ENCODE data around the gene RRAS2.
A peak's percentile ranks its signal among the peaks of the same experiment; 100 is the strongest.

RRAS2 gene

DNA sequence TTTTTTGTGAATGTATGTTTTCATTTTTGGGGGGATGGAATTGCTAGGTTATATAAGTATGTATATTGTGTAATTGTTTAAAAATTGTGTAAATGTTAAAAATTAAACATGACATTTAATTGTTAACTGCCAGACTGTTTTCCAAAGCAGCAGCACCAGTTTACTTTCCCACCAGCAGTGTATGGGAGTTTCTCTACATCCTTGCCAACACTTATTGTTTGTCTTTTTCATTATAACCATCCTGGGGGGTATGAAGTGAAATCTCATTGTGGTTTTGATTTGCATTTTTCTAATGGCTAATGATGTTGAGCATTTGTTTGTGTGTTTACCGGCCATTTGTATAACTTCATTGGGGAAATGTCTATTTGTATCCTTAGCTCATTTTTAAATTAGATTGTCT lies 31.7 kb upstream of the RRAS2 start:
- DNase-seq (ENCODE audit: low read depth): no peak
- H3K4me3 ChIP-seq (ENCODE audit: low read length): no peak overlapping the region
- TF ChIP-seq, protein P1, sequence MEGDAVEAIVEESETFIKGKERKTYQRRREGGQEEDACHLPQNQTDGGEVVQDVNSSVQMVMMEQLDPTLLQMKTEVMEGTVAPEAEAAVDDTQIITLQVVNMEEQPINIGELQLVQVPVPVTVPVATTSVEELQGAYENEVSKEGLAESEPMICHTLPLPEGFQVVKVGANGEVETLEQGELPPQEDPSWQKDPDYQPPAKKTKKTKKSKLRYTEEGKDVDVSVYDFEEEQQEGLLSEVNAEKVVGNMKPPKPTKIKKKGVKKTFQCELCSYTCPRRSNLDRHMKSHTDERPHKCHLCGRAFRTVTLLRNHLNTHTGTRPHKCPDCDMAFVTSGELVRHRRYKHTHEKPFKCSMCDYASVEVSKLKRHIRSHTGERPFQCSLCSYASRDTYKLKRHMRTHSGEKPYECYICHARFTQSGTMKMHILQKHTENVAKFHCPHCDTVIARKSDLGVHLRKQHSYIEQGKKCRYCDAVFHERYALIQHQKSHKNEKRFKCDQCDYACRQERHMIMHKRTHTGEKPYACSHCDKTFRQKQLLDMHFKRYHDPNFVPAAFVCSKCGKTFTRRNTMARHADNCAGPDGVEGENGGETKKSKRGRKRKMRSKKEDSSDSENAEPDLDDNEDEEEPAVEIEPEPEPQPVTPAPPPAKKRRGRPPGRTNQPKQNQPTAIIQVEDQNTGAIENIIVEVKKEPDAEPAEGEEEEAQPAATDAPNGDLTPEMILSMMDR (conservative IDR thresholded peaks at IDR 0.05; ENCODE audit: low read length): no peak

DNA sequence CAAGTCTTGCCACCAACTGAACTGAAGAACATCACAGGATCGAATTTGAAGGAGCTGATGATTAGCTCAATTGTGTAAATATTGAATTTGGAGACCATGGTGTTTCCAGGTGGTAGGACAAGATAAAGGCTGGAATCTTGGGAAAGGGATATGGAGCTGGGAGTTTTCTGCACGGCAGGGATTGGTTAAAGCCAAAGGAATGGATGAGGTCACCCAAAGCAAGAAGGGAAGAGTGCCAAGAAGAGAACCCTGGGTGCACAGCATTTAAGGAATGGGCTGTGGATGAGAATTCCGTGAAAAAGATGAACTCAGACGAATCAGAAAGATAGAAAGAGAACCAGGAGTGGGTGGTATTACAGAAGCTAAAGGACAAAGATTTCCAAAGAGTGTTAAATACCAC lies 29.4 kb upstream of the RRAS2 start:
- TF ChIP-seq, protein P1 (conservative IDR thresholded peaks at IDR 0.05; ENCODE audit: low read length): no peak
- no peak for DNase-seq (ENCODE audit: low read depth)
- no peak overlapping the region for H3K4me3 ChIP-seq (ENCODE audit: low read length)

DNA sequence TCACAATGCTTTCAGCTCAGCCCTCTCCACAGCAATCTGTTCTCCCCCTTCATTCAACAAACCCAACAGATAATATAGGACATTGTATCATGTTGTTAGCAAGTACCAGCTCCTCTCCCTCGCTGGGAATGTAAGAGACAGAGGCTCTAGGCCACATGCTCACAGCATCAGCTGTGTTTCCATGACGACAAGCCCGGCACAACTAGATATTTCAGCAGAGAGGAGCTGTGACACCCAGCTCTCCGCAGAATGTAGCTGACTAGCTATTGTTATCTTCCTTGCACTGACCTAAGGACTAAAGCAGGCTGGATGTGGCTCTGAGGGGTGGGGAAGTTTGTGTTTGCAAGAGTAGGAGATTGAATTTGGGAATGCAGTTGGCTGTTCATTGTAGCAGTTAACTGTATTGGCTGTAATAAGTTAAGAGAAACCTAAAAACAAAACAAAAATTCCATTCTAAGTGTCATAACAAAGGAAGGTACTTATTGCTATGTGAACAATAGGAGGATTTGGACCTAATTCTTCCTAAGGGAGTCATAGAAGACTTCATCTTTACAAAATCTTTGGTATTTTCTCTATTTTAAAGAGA lies 28.0 kb upstream of the RRAS2 start:
- DNase-seq (ENCODE audit: low read depth): peak; percentile 94
- TF ChIP-seq, protein P1 (conservative IDR thresholded peaks at IDR 0.05; ENCODE audit: low read length): no peak
- no peak overlapping the region for H3K4me3 ChIP-seq (ENCODE audit: low read length)

DNA sequence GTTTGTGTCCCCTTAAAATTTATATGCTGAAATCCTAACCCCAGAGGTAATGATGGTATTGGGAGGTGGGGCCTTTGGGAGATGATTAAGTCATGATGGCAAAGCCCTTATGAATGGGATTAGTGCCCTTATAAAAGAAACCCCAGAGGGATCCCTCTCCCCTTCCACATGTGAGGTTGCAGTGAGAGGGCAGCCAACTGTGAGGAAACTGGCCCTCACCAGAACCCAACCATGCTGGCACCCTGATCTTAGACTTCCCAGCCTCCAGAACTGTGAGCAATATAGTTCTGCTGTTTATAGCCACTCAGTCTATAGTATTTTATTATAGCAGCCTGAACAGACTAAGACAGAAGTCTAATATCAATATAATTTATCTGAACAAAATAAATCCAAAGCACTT lies 27.1 kb upstream of the RRAS2 start:
- TF ChIP-seq, protein P1 (conservative IDR thresholded peaks at IDR 0.05; ENCODE audit: low read length): no peak

DNA sequence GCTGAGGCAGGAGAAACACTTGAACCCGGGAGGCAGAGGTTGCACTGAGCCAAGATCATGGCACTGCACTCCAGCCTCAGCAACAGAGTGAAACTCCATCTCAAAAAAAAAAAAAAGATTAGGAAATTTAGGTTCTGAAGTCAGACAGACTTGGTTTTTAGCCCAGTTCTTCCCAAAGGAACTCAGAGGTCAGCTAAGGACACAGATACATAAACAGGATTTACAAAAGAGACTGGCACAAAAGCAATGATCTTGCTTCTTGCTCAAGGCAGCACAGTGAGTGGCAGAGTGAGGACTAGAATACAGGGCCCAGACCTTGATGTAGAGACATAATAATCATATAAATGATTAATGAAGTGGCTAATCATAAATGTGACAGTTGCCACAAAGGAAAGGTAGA lies 25.4 kb upstream of the RRAS2 start:
- peak; percentile 94 for DNase-seq (ENCODE audit: low read depth)
- no peak overlapping the region for H3K4me3 ChIP-seq (ENCODE audit: low read length)
- TF ChIP-seq, protein P1 (conservative IDR thresholded peaks at IDR 0.05; ENCODE audit: low read length): no peak

More for the DNA sequence above, 27.1 kb upstream of the RRAS2 start:
- no peak for DNase-seq (ENCODE audit: low read depth)
- H3K4me3 ChIP-seq (ENCODE audit: low read length): no peak overlapping the region

DNA sequence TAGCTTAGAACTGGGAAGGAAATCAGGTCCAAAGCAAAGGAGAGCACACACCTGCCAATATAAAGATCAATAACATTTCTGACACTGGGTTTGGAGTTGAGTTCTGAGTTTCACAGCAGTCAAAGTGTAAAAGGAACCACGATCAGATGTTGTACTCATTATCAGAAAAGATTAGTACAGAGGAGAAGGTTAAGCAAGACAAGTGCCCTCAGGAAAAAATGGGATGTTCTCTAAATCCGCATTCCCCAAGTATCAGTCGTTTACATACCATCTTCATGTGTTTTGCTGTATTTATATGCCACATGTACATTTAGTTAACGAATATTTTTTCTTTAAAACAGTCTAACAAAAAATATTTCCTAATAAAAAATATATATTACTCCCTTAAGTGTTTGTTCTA lies 23.0 kb upstream of the RRAS2 start:
- H3K4me3 ChIP-seq (ENCODE audit: low read length): no peak overlapping the region
- no peak for DNase-seq (ENCODE audit: low read depth)
- TF ChIP-seq, protein P1 (conservative IDR thresholded peaks at IDR 0.05; ENCODE audit: low read length): no peak

DNA sequence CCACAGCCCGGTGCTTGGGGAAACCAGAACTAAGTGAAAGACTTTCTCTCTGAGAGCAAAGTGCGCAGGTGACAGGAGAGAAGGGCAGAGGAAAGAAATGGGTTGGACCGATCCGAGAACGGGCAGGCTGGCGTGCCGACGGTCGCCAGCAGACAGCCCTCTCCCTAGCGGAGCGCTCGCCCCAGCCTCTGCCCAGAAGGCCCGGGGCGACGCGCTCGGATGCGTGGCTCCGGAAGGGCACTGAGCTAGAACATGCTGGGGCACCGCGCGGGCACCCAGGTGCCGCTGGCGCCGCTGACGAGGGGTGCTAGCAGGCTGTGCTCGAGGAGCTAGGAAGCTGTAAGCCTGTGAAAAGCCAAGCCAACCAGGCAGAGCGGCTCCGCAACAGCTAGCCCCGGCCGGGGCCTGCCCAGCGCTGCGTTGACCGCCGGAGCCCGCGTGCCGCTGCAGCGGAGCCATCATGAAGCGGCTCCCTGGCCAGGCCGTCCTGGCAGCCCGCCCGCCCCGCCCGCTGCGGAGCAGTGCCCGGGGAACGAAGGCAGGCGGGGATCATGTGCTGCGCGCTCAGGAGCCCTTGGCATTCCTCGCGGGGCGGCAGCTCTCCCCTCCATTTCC lies 22.1 kb upstream of the RRAS2 start:
- H3K4me3 ChIP-seq (ENCODE audit: low read length): peak overlapping the region; percentile 57
- TF ChIP-seq, protein P1 (conservative IDR thresholded peaks at IDR 0.05; ENCODE audit: low read length): no peak; the same call in 1 of the 2 replicates
- peak; percentile 63 for DNase-seq (ENCODE audit: low read depth)
